LNCaP clone FGC (cell line): ENCODE data around the gene TM4SF5.

Experiments
- DNase-seq: peaks from one replicate; pipeline ENCODE4 v3.0.0-alpha.2; 2011; ENCODE audit warnings: low read depth
- H3K4me3 ChIP-seq: 2 replicates; pipeline ENCODE4 v1.5.1; 2011; ENCODE audit warnings: mild to moderate bottlenecking, low read depth, low read length, control low read depth
- CTCF ChIP-seq: IDR thresholded peaks from 2 replicates; pipeline ENCODE4 v1.5.1; 2012; ENCODE audit warnings: mild to moderate bottlenecking; ENCODE audit not compliant: control insufficient read depth, insufficient read depth; ENCODE audit errors: extremely low read depth

Gene TM4SF5

GRCh38 chr17:4812690-4813089 lies 41.0 kb downstream of the TM4SF5 start:
- H3K4me3 ChIP-seq = no peak overlapping the region
- no peak for DNase-seq
- TF ChIP-seq CTCF = no peak

- H3K4me3 ChIP-seq = no peak overlapping the region
- no peak for DNase-seq
- TF ChIP-seq CTCF = no peak
Observed at GRCh38 chr17:4815043-4815675, 43.5 kb downstream of the TM4SF5 start.

- H3K4me3 ChIP-seq = no peak overlapping the region
- DNase-seq = no peak
- TF ChIP-seq CTCF = no peak
Observed at GRCh38 chr17:4816826-4817225, 45.1 kb downstream of the TM4SF5 start.

GRCh38 chr17:4818276-4818675 lies 46.6 kb downstream of the TM4SF5 start:
- no peak for DNase-seq
- no peak for TF ChIP-seq CTCF

GRCh38 chr17:4822835-4823234 lies 51.1 kb downstream of the TM4SF5 start:
- no peak for TF ChIP-seq CTCF
- no peak overlapping the region for H3K4me3 ChIP-seq
- no peak for DNase-seq

More at GRCh38 chr17:4818276-4818675, 46.6 kb downstream of the TM4SF5 start:
- H3K4me3 ChIP-seq = no peak overlapping the region

- DNase-seq = no peak
- no peak for TF ChIP-seq CTCF
- no peak overlapping the region for H3K4me3 ChIP-seq
Observed at GRCh38 chr17:4823373-4824089, 51.8 kb downstream of the TM4SF5 start.
